GM12892 (cell line): Measurements from ENCODE around the gene OPCML.

Source experiments
- DNase-seq: peaks from one replicate; pipeline ENCODE4 v3.0.0; 2011; ENCODE audit not compliant: insufficient read length
- FAIRE-seq: peaks from 2 replicates; lab custom pipeline; 2011; peaks lifted over from hg19 to GRCh38; lab: Jason Lieb, UNC
- POLR2A ChIP-seq: IDR thresholded peaks from 2 replicates; pipeline ENCODE4 v1.6.1; 2011; ENCODE audit warnings: low read depth, low read length, control low read depth
- POLR2AphosphoS5 ChIP-seq: IDR thresholded peaks from 2 replicates; pipeline ENCODE4 v1.6.1; 2011; ENCODE audit warnings: low read depth, low read length, control low read depth
- TAF1 ChIP-seq: IDR thresholded peaks from 2 replicates; pipeline ENCODE4 v1.6.1; 2011; ENCODE audit warnings: low read depth, mild to moderate bottlenecking, control low read depth, low read length, borderline replicate concordance

OPCML gene

GRCh38 chr11:133381761-133382130 lies 150.6 kb downstream of the OPCML start:
- FAIRE-seq = no peak
- TF ChIP-seq POLR2AphosphoS5 = no peak
- TF ChIP-seq POLR2A = no peak
- TF ChIP-seq TAF1 = no peak
- DNase-seq = no peak

DNA sequence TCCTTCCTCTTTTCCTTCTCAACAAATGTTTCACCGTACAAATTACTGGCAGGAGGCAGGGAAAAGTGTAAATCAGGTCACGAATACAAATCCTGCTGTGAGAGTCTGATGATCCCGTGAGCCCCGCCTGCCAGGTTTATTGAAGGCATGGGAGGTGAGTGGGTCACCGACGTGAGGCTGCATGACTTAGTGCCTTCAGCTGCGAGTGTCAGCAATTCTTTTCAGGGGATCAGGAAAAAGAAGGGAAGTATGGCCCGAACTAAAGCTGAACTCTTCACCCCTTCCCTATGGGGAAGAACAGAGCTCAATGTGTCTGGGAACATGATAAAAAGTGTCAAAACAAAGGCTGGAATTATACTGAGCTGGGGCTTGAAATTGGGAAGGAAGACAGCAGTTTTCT lies 166.2 kb downstream of the OPCML start:
- no peak for FAIRE-seq
- no peak for DNase-seq
- TF ChIP-seq POLR2A (no peak), TAF1 (no peak), POLR2AphosphoS5 (no peak)

DNA sequence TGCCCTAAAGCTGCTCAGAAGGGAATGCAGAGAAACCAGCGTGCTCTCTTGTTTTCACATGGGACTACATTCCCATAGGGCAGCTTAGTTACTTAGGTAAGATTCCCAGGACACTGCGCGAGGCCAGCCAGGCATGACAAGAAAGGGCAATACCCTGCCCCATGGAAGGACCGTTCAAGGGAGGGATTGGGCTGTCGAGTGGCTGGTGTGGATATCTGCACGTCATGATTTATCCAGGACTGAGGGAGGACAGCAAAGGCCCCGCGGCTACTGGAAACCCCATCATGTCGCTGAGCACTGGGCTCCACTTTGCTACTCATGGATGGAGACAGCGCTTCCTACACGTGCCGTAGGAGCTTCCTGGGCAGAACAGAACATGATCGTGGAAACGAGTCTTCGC lies 169.4 kb downstream of the OPCML start:
- FAIRE-seq (no peak), DNase-seq (no peak)
- TF ChIP-seq POLR2AphosphoS5 (no peak), TAF1 (no peak), POLR2A (no peak)

DNA sequence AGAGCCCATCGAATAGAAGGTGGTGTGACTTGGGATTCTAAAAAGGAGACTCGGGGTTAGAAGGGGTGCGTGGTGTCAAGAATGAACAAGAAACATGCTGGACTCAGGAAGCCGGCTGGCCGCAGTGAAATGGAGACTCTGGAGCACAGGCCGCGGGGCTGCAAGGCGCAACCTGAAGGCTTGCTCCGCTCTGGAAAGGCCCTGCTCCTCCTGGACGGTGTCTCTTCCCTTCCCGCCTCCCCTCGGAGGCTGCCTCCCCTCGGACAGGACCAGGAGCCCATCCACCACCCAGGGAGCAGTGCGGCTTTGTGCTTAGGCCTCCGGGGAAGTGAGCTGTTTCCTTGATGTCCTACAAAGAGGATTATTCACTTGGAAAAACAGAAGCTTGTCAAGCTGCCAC lies 170.1 kb downstream of the OPCML start:
- TF ChIP-seq POLR2AphosphoS5 (no peak), POLR2A (no peak), TAF1 (no peak)
- no peak for FAIRE-seq
- no peak for DNase-seq

DNA sequence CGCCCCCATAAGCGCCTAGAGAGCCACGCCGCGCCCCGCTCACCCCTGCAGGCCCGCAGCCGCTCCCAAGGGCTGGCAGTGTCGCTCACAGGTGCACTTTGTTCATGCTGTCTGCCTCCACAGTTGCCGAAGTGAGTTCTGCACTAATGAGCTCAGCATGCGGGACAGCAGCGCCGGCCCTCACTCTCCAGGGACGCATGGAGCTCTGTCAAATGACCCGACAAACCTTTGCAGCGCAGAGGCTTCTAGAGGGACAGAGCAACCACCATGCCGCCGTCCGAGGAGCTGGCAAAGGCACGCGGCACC lies 170.7 kb downstream of the OPCML start:
- FAIRE-seq (no peak), DNase-seq (no peak)
- TF ChIP-seq TAF1 (no peak), POLR2AphosphoS5 (no peak), POLR2A (no peak)

DNA sequence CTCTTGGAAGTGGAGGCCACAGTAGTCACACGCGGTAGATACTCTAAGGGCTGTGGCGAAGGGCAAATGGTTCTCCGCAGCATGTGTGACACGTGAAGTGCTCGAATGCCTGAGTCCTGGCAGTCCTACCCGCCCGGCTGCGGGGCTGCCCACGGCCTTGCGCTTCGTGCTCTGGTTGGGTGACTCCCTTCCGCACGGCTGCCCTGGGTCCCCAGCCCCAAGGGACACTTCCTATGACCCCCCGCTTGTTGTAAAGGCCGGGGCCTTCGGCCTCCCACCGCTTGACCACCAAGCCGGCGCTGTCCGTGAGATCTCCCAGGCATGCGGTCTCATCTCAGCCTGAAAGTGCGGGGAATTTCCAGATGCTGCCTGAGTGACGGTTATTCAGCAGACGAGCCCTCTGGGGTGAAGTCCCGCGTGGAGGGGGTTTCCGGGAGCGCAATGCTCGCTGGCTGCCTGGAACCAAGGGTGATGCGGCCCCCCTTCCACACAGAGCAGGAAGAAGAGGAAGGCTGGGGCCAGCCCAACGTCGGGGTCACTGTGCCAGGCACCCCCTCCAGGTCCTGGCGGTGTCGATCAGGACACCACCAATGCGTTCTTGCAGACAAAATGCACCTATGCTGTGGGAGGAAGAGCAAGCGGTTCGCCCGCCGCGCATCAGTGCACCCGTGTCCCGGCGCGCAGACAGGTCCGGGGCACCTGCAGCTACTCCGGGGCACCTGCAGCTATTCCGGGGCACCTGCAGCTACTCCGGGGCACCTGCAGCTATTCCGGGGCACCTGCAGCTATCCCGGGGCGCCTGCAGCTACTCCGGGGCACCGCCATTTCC lies 171.2 kb downstream of the OPCML start:
- TF ChIP-seq TAF1 (no peak), POLR2AphosphoS5 (no peak), POLR2A (no peak)
- FAIRE-seq (no peak), DNase-seq (no peak)

- DNase-seq (no peak), FAIRE-seq (no peak)
- no peak for TF ChIP-seq POLR2A
- no peak for TF ChIP-seq TAF1
- no peak for TF ChIP-seq POLR2AphosphoS5
Observed at GRCh38 chr11:133355095-133355494, 177.2 kb downstream of the OPCML start.

GRCh38 chr11:133354069-133354468 lies 178.2 kb downstream of the OPCML start:
- FAIRE-seq (peak; percentile 97), DNase-seq (no peak)
- TF ChIP-seq TAF1 = no peak
- TF ChIP-seq POLR2AphosphoS5 = no peak
- TF ChIP-seq POLR2A = no peak

- no peak for FAIRE-seq
- TF ChIP-seq POLR2AphosphoS5 = no peak
- TF ChIP-seq TAF1 = no peak
- no peak for TF ChIP-seq POLR2A
- DNase-seq = no peak
Observed at GRCh38 chr11:133350045-133350444, 182.3 kb downstream of the OPCML start.

- TF ChIP-seq POLR2AphosphoS5 (no peak), POLR2A (no peak), TAF1 (no peak)
- FAIRE-seq (no peak), DNase-seq (no peak)
Observed at GRCh38 chr11:133347988-133348387, 184.3 kb downstream of the OPCML start.

GRCh38 chr11:133346137-133346536 lies 186.2 kb downstream of the OPCML start:
- DNase-seq = no peak
- no peak for FAIRE-seq
- no peak for TF ChIP-seq POLR2AphosphoS5
- no peak for TF ChIP-seq TAF1
- TF ChIP-seq POLR2A = no peak

GRCh38 chr11:133343951-133344350 lies 188.3 kb downstream of the OPCML start:
- TF ChIP-seq POLR2AphosphoS5 = no peak
- TF ChIP-seq POLR2A = no peak
- no peak for TF ChIP-seq TAF1
- FAIRE-seq (no peak), DNase-seq (no peak)
